ENCODE results near the gene PLA2G6.

DNA sequence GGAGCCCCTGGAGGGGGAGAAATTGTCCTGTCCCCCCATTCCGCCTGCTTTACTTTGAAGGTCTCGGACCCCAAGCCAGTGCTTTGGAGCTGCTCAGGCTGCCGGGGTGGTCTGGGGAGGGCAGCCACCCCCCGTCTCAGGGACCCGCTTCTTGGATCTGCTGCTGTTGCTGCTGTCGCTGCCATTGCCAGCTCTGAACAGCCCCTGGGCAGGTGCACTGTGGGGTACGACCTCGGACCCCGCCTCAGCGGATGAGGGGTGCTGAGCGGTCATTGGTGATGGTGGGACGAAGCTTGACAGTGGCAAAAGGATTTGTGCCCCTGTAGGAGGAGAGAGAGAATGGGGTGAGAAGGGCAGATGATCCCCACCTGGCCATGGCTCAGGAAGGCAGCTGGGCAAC is 96.6 kb downstream of the PLA2G6 start:
- no peak for TF ChIP-seq POLR2A (IDR thresholded peaks at IDR 0.05)
- TF ChIP-seq, protein P1, sequence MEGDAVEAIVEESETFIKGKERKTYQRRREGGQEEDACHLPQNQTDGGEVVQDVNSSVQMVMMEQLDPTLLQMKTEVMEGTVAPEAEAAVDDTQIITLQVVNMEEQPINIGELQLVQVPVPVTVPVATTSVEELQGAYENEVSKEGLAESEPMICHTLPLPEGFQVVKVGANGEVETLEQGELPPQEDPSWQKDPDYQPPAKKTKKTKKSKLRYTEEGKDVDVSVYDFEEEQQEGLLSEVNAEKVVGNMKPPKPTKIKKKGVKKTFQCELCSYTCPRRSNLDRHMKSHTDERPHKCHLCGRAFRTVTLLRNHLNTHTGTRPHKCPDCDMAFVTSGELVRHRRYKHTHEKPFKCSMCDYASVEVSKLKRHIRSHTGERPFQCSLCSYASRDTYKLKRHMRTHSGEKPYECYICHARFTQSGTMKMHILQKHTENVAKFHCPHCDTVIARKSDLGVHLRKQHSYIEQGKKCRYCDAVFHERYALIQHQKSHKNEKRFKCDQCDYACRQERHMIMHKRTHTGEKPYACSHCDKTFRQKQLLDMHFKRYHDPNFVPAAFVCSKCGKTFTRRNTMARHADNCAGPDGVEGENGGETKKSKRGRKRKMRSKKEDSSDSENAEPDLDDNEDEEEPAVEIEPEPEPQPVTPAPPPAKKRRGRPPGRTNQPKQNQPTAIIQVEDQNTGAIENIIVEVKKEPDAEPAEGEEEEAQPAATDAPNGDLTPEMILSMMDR (IDR thresholded peaks at IDR 0.05) = no peak

Data from esophagus squamous epithelium (tissue), 4 donors.